ENCODE measurements around the gene UQCRC1. TPM values are rescaled to one million over a fixed set of nuclear protein-coding genes. Genes with fewer than 3 reads are reported as not detected.

The UQCRC1 gene
- total RNA-seq, 4 donors from 2014 or later = 195 to 346 (median 302) TPM

GRCh38 chr3:48655063-48655462, 45.6 kb upstream of the UQCRC1 start:
- WGBS, 2 donors (ENCODE audit: low coverage in 1 of 2) = 91% methylated on average over 4 of the region's 12 CpGs; no CpG with 5 or more reads in 1 of the 2 donors
- peaks cover 17% of the 10 kb centered on the region for H3K27me3 ChIP-seq
- H3K4me1 ChIP-seq = peaks cover 0 to 20% (median 8%) of the 10 kb centered on the region in 3 donors
- TF ChIP-seq EP300 (IDR thresholded peaks at IDR 0.05) (no peak), POLR2A (IDR thresholded peaks at IDR 0.05) (no peak), POLR2AphosphoS5 (IDR thresholded peaks at IDR 0.05) (no peak), CTCF (IDR thresholded peaks at IDR 0.05) (no peak)
- H3K36me3 ChIP-seq = no peaks in the 10 kb centered on the region
- H3K27ac ChIP-seq = peak overlapping the region in 2 of 4 donors; percentile 80 to 88
- H3K4me3 ChIP-seq = no peak overlapping the region
- ATAC-seq = no peak
- H3K9me3 ChIP-seq = no peaks in the 10 kb centered on the region

- Histone ChIP-seq H3K9me3 (no peaks in the 10 kb centered on the region), H3K36me3 (no peaks in the 10 kb centered on the region), H3K4me1 (peaks cover 0 to 20% (median 8%) of the 10 kb centered on the region in 3 donors), H3K4me3 (no peak overlapping the region), H3K27me3 (no peaks in the 10 kb centered on the region), H3K27ac (no peak overlapping the region)
- ATAC-seq = no peak
- TF ChIP-seq POLR2A (IDR thresholded peaks at IDR 0.05) (no peak), EP300 (IDR thresholded peaks at IDR 0.05) (no peak), POLR2AphosphoS5 (IDR thresholded peaks at IDR 0.05) (no peak), CTCF (IDR thresholded peaks at IDR 0.05) (no peak)
- WGBS, 2 donors (ENCODE audit: low coverage in 1 of 2) = 75% methylated on average over 7 of the region's 15 CpGs; no CpG with 5 or more reads in 1 of the 2 donors
Observed at GRCh38 chr3:48652923-48653715, 43.7 kb upstream of the UQCRC1 start.

GRCh38 chr3:48651771-48652170, 42.3 kb upstream of the UQCRC1 start:
- no peaks in the 10 kb centered on the region for H3K9me3 ChIP-seq
- H3K36me3 ChIP-seq = no peaks in the 10 kb centered on the region
- H3K4me3 ChIP-seq = no peak overlapping the region
- peaks cover 0 to 16% (median 8%) of the 10 kb centered on the region in 3 donors for H3K4me1 ChIP-seq
- no CpG with 5 or more reads among the region's 11 CpGs for WGBS, 2 donors (ENCODE audit: low coverage in 1 of 2)
- no peak overlapping the region for H3K27ac ChIP-seq
- no peak for TF ChIP-seq CTCF (IDR thresholded peaks at IDR 0.05)
- no peak for TF ChIP-seq EP300 (IDR thresholded peaks at IDR 0.05)
- no peak for TF ChIP-seq POLR2AphosphoS5 (IDR thresholded peaks at IDR 0.05)
- no peak for TF ChIP-seq POLR2A (IDR thresholded peaks at IDR 0.05)
- ATAC-seq = no peak
- no peaks in the 10 kb centered on the region for H3K27me3 ChIP-seq

- TF ChIP-seq POLR2A (IDR thresholded peaks at IDR 0.05) = no peak
- TF ChIP-seq EP300 (IDR thresholded peaks at IDR 0.05) = no peak
- TF ChIP-seq POLR2AphosphoS5 (IDR thresholded peaks at IDR 0.05) = no peak
- no peak for TF ChIP-seq CTCF (IDR thresholded peaks at IDR 0.05)
- WGBS, 2 donors (ENCODE audit: low coverage in 1 of 2) = 81 to 94% methylated on average over 3 of the region's 12 CpGs
- peaks cover 0 to 6% (median 3%) of the 10 kb centered on the region in 3 donors for H3K4me1 ChIP-seq
- no peaks in the 10 kb centered on the region for H3K9me3 ChIP-seq
- H3K27ac ChIP-seq = no peak overlapping the region
- H3K4me3 ChIP-seq = no peak overlapping the region
- H3K36me3 ChIP-seq = no peaks in the 10 kb centered on the region
- no peak for ATAC-seq
- H3K27me3 ChIP-seq = no peaks in the 10 kb centered on the region
Observed at GRCh38 chr3:48650723-48651122, 41.3 kb upstream of the UQCRC1 start.
